CD8-positive, alpha-beta memory T cell (primary cell): ENCODE results near the gene SPOCK1. TPM values are rescaled to one million over a fixed set of nuclear protein-coding genes. Genes with fewer than 3 reads are reported as not detected.
"Not testable (repeated sequence)": the region's sequence is repeated elsewhere in the genome, so short reads cannot be mapped to it uniquely, and the experiment has no call there.

ENCODE experiments used
- CTCF ChIA-PET: fragments of 350-600 bp; sonication (Branson Sonifier 250); formaldehyde crosslinking; loops from one replicate; lab custom pipeline; 2021; ENCODE audit warnings: antibody characterized with exemption; lab: Charles Lee
- POLR2A ChIA-PET: fragments of 350-600 bp; sonication (Branson Sonifier 250); formaldehyde crosslinking; loops from one replicate; lab custom pipeline; 2021; ENCODE audit warnings: antibody characterized with exemption; lab: Charles Lee
- DNase-seq, 5 donors: peaks; one replicate each; pipeline versions ENCODE4 v3.0.0 to v3.0.0-alpha.2; 2020 to 2022; ENCODE audit warnings: mixed read lengths in 1 of 5
- H3K27ac ChIP-seq: one replicate; pipeline ENCODE4 v1.7.0; 2013; ENCODE audit warnings: low read depth, mild to moderate bottlenecking, low read length, moderate library complexity
- H3K27me3 ChIP-seq: 2 replicates; pipeline ENCODE4 v1.7.0; 2013; ENCODE audit warnings: low read length, mild to moderate bottlenecking; ENCODE audit not compliant: insufficient read depth, poor library complexity, severe bottlenecking
- H3K36me3 ChIP-seq: 2 replicates; pipeline ENCODE4 v1.7.0; 2013; ENCODE audit warnings: mild to moderate bottlenecking, low read length, moderate library complexity; ENCODE audit not compliant: insufficient read depth
- H3K4me1 ChIP-seq: 2 replicates; pipeline ENCODE4 v1.7.0; 2013; ENCODE audit warnings: mild to moderate bottlenecking, low read length, moderate library complexity; ENCODE audit not compliant: insufficient read depth
- H3K4me3 ChIP-seq: 2 replicates; pipeline ENCODE4 v1.7.0; 2013; ENCODE audit warnings: mild to moderate bottlenecking, low read length
- H3K9me3 ChIP-seq: 2 replicates; pipeline ENCODE4 v1.7.0; 2013; ENCODE audit warnings: mild to moderate bottlenecking, low read length
- H3K27ac Mint-ChIP-seq, 8 donors: one replicate each; pipeline ENCODE4 v1.8.0; 2020 to 2021; ENCODE audit warnings: mixed read lengths in 8 of 8, mild to moderate bottlenecking in 6 of 8, inconsistent platforms in 3 of 8, moderate library complexity in 3 of 8
- H3K27me3 Mint-ChIP-seq, 2 donors: one replicate each; pipeline ENCODE4 v1.8.0; 2020 to 2021; ENCODE audit warnings: mixed read lengths in 2 of 2, mild to moderate bottlenecking in 1 of 2, moderate library complexity in 1 of 2
- H3K36me3 Mint-ChIP-seq, 3 donors: one replicate each; pipeline ENCODE4 v1.8.0; 2020 to 2021; ENCODE audit warnings: mixed read lengths in 3 of 3, inconsistent platforms in 1 of 3, mild to moderate bottlenecking in 1 of 3
- H3K4me1 Mint-ChIP-seq, 3 donors: one replicate each; pipeline ENCODE4 v1.8.0; 2020 to 2021; ENCODE audit warnings: mixed read lengths in 3 of 3, inconsistent platforms in 1 of 3, mild to moderate bottlenecking in 1 of 3
- H3K4me3 Mint-ChIP-seq, 7 donors: one replicate each; pipeline ENCODE4 v1.8.0; 2020 to 2021; ENCODE audit warnings: mixed read lengths in 7 of 7, mild to moderate bottlenecking in 6 of 7, moderate library complexity in 4 of 7, inconsistent platforms in 2 of 7
- H3K9me3 Mint-ChIP-seq, 5 donors: one replicate each; pipeline ENCODE4 v1.8.0; 2020 to 2022; ENCODE audit warnings: mixed read lengths in 5 of 5, mild to moderate bottlenecking in 3 of 5, moderate library complexity in 2 of 5, inconsistent platforms in 1 of 5
- polyA plus RNA-seq: library from polyadenylated mRNA; unstranded; fragments of 300-500 nt; fragmentation: Illumina TruSeq; gene quantifications from one replicate; pipeline ENCODE4 v1.2.3, GENCODE V29; 2021
- total RNA-seq, 2 experiments: library from RNA; stranded (reverse); gene quantifications; one replicate each; pipeline ENCODE4 v1.2.3, GENCODE V29; 2021

Gene SPOCK1
- total and polyA plus RNA-seq, 3 experiments from 2014 or later, result not detected

DNA sequence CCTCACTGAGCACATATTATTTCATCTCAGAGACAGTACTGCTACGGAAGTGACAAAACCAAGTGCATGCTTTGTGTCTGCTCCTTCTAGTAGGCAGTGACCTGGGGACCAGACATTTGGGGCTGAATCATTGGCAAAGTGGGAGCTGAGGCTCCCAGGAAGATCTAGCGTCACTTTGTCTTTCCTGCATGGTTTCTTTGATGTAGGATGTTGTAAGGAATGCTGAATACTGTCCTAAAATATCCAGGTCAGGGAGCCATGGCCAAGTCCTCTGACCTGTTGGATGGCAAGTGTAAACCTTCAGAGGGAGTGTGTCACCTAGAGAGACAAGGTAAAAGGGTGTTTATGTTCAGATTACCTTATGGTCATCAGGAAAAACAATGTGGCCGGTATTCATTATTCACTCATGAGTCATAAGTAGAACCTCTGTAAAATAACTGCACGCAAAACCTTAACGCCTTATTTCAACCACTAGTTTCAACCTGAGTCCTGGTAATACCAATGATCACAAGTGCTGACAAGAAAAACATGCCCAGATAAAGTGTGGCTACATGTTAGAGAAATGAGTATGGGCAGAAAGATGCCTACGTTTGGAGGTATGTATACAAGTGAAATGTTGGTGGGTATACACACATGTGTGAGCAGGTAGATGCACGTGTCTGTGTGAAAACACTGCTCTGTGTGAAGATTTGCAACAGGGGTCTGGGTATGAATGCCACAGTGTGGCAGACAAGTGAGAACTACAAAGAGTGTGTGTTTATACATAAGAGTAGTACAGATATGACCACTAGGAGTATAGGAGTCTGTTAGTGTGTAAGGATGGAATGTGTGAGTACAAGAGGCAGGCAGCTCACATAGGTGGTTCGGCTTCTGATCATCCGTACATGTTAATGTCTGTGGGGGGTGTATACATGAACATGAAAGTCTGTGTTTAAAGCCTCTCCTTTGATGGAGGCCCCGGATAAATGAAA, 263.9 kb downstream of the SPOCK1 start:
- H3K36me3 ChIP-seq, result no peaks in the 10 kb centered on the region
- H3K27me3 ChIP-seq, result no peaks in the 10 kb centered on the region
- H3K27ac ChIP-seq, result no peak overlapping the region
- no peaks in the 10 kb centered on the region for H3K4me1 ChIP-seq
- Mint-ChIP-seq H3K36me3 (no peaks in the 10 kb centered on the region), H3K27ac (no peak overlapping the region), H3K4me3 (no peak overlapping the region), H3K27me3 (peaks cover 13 to 18% of the 10 kb centered on the region in 2 donors), H3K9me3 (peaks cover 0 to 3% (median 0%) of the 10 kb centered on the region in 5 donors), H3K4me1 (no peaks in the 10 kb centered on the region)
- ChIA-PET CTCF (no interaction called here), POLR2A (no interaction called here)
- DNase-seq, result no peak
- H3K4me3 ChIP-seq, result no peak overlapping the region
- no peaks in the 10 kb centered on the region for H3K9me3 ChIP-seq

DNA sequence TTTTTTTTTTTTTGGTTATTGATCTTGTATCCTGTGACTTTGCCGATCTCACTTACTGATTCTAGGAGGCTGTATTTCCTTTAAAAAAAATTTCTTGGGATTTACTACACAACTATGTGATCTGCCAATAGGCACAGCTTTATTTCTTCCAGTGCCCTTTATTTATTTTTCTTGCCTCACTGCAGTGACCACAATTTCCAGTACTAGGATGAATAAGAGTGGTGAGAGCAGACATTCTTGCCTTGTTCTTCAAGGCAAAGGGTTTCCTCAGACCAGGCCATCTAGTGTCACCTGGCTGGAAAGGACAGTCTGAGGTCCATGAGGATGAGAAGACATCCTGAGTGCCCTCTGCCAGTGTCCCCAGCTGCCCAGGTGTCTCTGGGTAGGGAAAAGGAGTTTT, 265.4 kb downstream of the SPOCK1 start:
- no peak overlapping the region for H3K27ac ChIP-seq
- Mint-ChIP-seq H3K9me3 (peaks cover 0 to 2% (median 0%) of the 10 kb centered on the region in 5 donors), H3K36me3 (no peaks in the 10 kb centered on the region), H3K4me1 (no peaks in the 10 kb centered on the region), H3K27ac (no peak overlapping the region), H3K4me3 (no peak overlapping the region), H3K27me3 (peaks cover 13 to 16% of the 10 kb centered on the region in 2 donors)
- ChIA-PET CTCF (no interaction called here), POLR2A (no interaction called here)
- H3K36me3 ChIP-seq, result no peaks in the 10 kb centered on the region
- no peak overlapping the region for H3K4me3 ChIP-seq
- no peaks in the 10 kb centered on the region for H3K4me1 ChIP-seq
- no peak for DNase-seq
- no peaks in the 10 kb centered on the region for H3K9me3 ChIP-seq
- H3K27me3 ChIP-seq, result no peaks in the 10 kb centered on the region

DNA sequence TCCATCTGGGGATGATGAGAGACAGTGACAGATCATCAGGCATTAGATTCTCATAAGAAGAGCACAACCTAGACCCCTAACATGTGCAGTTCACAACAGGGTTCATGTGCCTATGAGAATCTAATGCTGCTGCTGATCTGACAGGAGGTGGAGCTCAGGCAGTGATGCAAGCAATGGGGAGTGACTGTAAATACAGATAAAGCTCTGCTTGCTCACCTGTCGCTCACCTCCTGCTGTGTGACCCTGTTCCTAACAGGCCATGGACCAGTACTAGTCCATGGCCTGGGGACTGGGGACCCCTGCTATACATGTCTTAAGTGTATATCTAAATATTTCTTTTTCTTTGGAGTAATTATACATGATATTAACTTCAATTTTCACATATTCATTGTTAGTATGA, 265.8 kb downstream of the SPOCK1 start:
- peaks cover 13 to 14% of the 10 kb centered on the region in 2 donors for H3K27me3 Mint-ChIP-seq

DNA sequence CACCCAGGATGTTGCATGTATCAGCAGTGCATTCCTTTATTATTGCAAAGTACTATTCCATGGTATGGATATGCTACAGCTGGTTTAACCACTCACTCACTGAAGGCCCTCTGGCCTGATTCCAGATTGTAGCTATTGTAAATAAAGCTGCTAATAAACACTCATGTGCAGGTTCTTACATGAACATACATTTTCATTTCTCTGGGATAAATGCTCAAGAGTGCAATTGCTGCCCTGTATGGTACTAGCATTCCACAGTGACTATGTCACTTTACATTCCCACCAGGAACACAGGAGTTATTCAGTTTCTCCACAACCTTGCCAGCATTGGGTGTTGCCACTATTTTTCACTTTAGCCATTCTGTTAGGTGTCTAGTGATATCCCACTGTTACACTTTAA, 267.6 kb downstream of the SPOCK1 start:
- ChIA-PET POLR2A (no interaction called here), CTCF (no interaction called here)
- no peaks in the 10 kb centered on the region for H3K27me3 ChIP-seq
- Mint-ChIP-seq H3K27me3 (peaks cover 12 to 14% of the 10 kb centered on the region in 2 donors), H3K36me3 (no peaks in the 10 kb centered on the region), H3K4me1 (no peaks in the 10 kb centered on the region), H3K27ac (no peak overlapping the region), H3K9me3 (no peaks in the 10 kb centered on the region), H3K4me3 (no peak overlapping the region)
- no peaks in the 10 kb centered on the region for H3K36me3 ChIP-seq
- no peak overlapping the region for H3K27ac ChIP-seq
- H3K4me3 ChIP-seq, result no peak overlapping the region
- H3K4me1 ChIP-seq, result no peaks in the 10 kb centered on the region
- H3K9me3 ChIP-seq, result no peaks in the 10 kb centered on the region
- no peak for DNase-seq

More for the DNA sequence above, 265.8 kb downstream of the SPOCK1 start:
- H3K4me3 ChIP-seq, H3K4me3 Mint-ChIP-seq, H3K36me3 ChIP-seq, H3K9me3 ChIP-seq, H3K27ac ChIP-seq, DNase-seq, H3K36me3 Mint-ChIP-seq, CTCF ChIA-PET, H3K27me3 ChIP-seq, H3K9me3 Mint-ChIP-seq, H3K4me1 Mint-ChIP-seq, H3K4me1 ChIP-seq, POLR2A ChIA-PET, H3K27ac Mint-ChIP-seq: not testable (repeated sequence)

DNA sequence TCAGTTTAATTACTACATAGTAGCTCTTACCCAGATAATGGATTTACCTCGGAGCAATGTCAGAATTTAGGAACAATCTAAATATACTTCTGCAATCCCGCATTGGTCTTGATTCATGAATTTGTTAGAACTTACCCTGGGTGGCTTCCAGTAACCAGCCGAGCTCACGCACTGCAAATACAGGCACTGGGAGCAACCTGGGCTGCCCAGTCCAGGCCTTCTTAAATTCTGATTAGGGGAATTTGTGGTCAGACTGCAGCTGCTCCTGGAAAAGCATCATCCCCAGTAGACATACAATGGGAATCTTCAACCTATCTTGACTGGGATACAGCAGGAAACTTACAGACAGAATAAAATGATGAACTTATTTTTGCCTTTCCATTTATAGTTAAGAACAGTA, 270.3 kb downstream of the SPOCK1 start:
- H3K4me3 Mint-ChIP-seq, result no peak overlapping the region
- no peaks in the 10 kb centered on the region for H3K9me3 Mint-ChIP-seq
- Histone ChIP-seq H3K27me3 (no peaks in the 10 kb centered on the region), H3K36me3 (no peaks in the 10 kb centered on the region), H3K4me1 (no peaks in the 10 kb centered on the region), H3K27ac (no peak overlapping the region), H3K4me3 (no peak overlapping the region), H3K9me3 (no peaks in the 10 kb centered on the region)
- H3K27me3 Mint-ChIP-seq, result no peaks in the 10 kb centered on the region
- H3K36me3 Mint-ChIP-seq, result no peaks in the 10 kb centered on the region
- POLR2A ChIA-PET, result no interaction called here
- CTCF ChIA-PET, result no interaction called here
- DNase-seq, result no peak
- no peaks in the 10 kb centered on the region for H3K4me1 Mint-ChIP-seq
- no peak overlapping the region for H3K27ac Mint-ChIP-seq

DNA sequence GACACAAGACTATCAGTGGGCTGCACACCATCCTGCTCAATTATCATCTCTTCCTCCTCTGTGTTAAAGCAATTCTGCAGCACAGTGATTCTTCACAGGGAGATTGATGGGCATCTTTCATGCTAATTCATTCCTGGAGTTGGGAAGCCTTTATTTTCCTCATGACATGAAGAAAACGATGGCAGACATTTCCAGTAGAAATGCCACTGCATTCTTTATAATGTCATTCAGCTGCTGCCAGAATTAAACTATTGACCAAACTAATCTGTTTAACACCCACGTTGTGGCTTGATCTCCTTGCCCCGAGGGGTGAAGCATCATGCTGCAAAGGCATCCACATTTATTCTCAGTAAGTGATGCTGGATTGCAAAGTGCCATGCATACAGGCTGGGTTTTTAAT, 273.0 kb downstream of the SPOCK1 start:
- Mint-ChIP-seq H3K9me3 (peaks cover 0 to 4% (median 0%) of the 10 kb centered on the region in 5 donors), H3K27me3 (peaks cover 0 to 3% of the 10 kb centered on the region in 2 donors), H3K4me1 (no peaks in the 10 kb centered on the region), H3K27ac (no peak overlapping the region), H3K4me3 (no peak overlapping the region), H3K36me3 (no peaks in the 10 kb centered on the region)
- H3K27ac ChIP-seq, result no peak overlapping the region
- no peak overlapping the region for H3K4me3 ChIP-seq
- H3K36me3 ChIP-seq, result no peaks in the 10 kb centered on the region
- DNase-seq, result no peak
- no peaks in the 10 kb centered on the region for H3K4me1 ChIP-seq
- ChIA-PET POLR2A (no interaction called here), CTCF (no interaction called here)
- no peaks in the 10 kb centered on the region for H3K9me3 ChIP-seq
- no peaks in the 10 kb centered on the region for H3K27me3 ChIP-seq

DNA sequence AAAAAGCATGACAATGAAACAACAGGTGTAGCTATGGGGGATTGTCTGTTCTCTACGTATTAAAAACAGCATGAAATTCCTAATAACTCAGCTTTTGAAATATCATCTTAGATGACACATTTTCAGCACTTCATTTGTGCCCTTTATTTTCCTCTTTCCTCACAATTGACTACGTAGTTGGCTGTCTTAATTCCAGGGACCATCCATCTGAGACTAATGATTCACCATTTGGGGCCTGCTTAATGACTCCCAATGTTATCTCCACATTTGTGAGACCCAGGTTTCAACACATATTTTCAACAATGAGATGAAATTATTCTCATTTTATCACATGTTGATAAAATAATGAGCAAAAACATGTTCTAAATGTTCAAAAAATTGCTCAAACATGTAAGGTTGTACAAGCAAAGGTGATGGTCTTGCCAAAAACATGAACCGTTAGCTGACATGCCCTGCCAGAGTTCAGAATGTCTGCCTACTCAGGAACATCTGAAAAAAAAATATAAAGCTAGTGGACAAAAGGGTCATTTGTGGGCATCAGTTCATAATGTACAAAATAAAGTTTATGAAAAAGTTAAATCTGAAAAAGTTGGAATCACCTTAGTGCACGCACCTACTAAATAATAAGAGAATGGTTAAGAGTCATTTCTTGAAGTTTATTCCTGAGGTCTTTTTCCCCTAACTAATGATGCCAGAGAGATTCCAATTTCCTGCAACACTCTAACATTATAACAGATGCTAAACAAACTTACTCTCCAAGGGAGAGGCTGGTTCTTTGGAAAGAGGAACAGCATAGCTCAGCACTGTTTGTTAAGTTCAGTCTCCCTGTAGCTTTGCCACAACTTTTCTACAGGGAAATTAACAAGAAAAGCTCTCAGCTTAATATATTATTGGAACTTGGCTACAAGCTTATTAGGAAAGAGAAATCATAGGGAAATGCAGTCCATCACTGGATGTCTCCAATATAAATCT, 275.5 kb downstream of the SPOCK1 start:
- Mint-ChIP-seq H3K9me3 (peaks cover 0 to 7% (median 0%) of the 10 kb centered on the region in 5 donors), H3K27me3 (peaks cover 0 to 10% of the 10 kb centered on the region in 2 donors), H3K36me3 (no peaks in the 10 kb centered on the region), H3K27ac (no peak overlapping the region), H3K4me1 (no peaks in the 10 kb centered on the region), H3K4me3 (no peak overlapping the region)
- Histone ChIP-seq H3K36me3 (no peaks in the 10 kb centered on the region), H3K27me3 (no peaks in the 10 kb centered on the region), H3K9me3 (no peaks in the 10 kb centered on the region), H3K4me1 (no peaks in the 10 kb centered on the region), H3K4me3 (no peak overlapping the region), H3K27ac (no peak overlapping the region)
- CTCF ChIA-PET, result no interaction called here
- no peak for DNase-seq
- POLR2A ChIA-PET, result no interaction called here

DNA sequence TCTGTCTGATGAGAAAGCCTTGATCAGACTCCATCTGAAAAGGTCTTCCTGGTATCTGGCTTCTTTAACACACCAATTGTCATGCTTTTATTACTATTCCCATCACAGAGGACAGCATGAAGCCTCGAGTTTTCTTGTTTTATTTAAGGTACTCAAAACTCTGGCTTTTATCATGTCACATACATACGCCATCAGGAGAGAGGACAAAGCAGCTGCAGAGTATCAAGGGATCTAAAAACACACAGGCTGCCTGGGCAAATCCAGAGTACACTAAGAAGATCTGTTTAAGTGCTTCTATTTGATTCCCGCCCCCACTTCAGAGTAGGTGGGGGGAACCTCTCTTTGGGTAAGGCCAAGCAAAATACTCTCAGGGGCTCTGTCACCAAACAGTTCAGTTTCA, 277.2 kb downstream of the SPOCK1 start:
- H3K4me1 Mint-ChIP-seq, result no peaks in the 10 kb centered on the region
- Histone ChIP-seq H3K4me3 (no peak overlapping the region), H3K27me3 (no peaks in the 10 kb centered on the region), H3K36me3 (no peaks in the 10 kb centered on the region), H3K9me3 (no peaks in the 10 kb centered on the region), H3K27ac (no peak overlapping the region), H3K4me1 (no peaks in the 10 kb centered on the region)
- H3K27ac Mint-ChIP-seq, result no peak overlapping the region
- POLR2A ChIA-PET, result no interaction called here
- H3K27me3 Mint-ChIP-seq, result peaks cover under 1 to 10% of the 10 kb centered on the region in 2 donors
- H3K36me3 Mint-ChIP-seq, result no peaks in the 10 kb centered on the region
- peaks cover 0 to 7% (median 0%) of the 10 kb centered on the region in 5 donors for H3K9me3 Mint-ChIP-seq
- CTCF ChIA-PET, result no interaction called here
- DNase-seq, result no peak
- no peak overlapping the region for H3K4me3 Mint-ChIP-seq
